Common myeloid progenitor, CD34-positive (primary cell): ENCODE data around the gene LAMA3.

Source experiments
- CTCF ChIA-PET: fragments of 350-600 bp; sonication (Branson Sonifier 250); formaldehyde crosslinking; loops from one replicate; lab custom pipeline; 2021; ENCODE audit warnings: antibody characterized with exemption; lab: Charles Lee
- POLR2A ChIA-PET: fragments of 350-600 bp; sonication (Branson Sonifier 250); formaldehyde crosslinking; loops from one replicate; lab custom pipeline; 2021; ENCODE audit warnings: antibody characterized with exemption; lab: Charles Lee
- DNase-seq, 3 donors: peaks; one replicate each; pipeline versions ENCODE4 v3.0.0 to v3.0.0-alpha.2; 2013
- H3K27ac ChIP-seq, 2 experiments: 1 replicate in 1 of 2; 2 replicates in 1 of 2; pipeline ENCODE4 v1.7.0; 2013; ENCODE audit warnings: inconsistent platforms in 2 of 2, low read length in 2 of 2, mild to moderate bottlenecking in 2 of 2, low read depth in 1 of 2, moderate library complexity in 1 of 2; ENCODE audit not compliant: severe bottlenecking in 2 of 2, insufficient read depth in 1 of 2, poor library complexity in 1 of 2
- H3K27me3 ChIP-seq, 5 experiments: replicated peaks in 2 of 5; 1 replicate in 3 of 5; 2 replicates in 2 of 5; pipeline versions ENCODE4 v1.6.1 to v1.7.0; 2013; ENCODE audit warnings: low read length in 4 of 5, mild to moderate bottlenecking in 2 of 5, moderate library complexity in 2 of 5, inconsistent platforms in 1 of 5; ENCODE audit not compliant: insufficient read depth in 5 of 5, control insufficient read depth in 4 of 5
- H3K36me3 ChIP-seq, 4 experiments: 1 replicate in 2 of 4; 2 replicates in 2 of 4; pipeline versions ENCODE4 v1.6.1 to v1.7.0; 2013; ENCODE audit warnings: low read length in 3 of 4, control low read depth in 1 of 4, mild to moderate bottlenecking in 1 of 4; ENCODE audit not compliant: control insufficient read depth in 4 of 4, insufficient read depth in 4 of 4
- H3K4me1 ChIP-seq, 4 experiments: 1 replicate in 3 of 4; 2 replicates in 1 of 4; pipeline versions ENCODE4 v1.6.1 to v1.7.1; 2013; ENCODE audit warnings: low read length in 3 of 4, mild to moderate bottlenecking in 3 of 4, control low read depth in 1 of 4, inconsistent platforms in 1 of 4, moderate library complexity in 1 of 4; ENCODE audit not compliant: control insufficient read depth in 4 of 4, insufficient read depth in 4 of 4; ENCODE audit errors: control extremely low read depth in 1 of 4
- H3K4me3 ChIP-seq, 7 experiments: 1 replicate in 4 of 7; 2 replicates in 3 of 7; pipeline versions ENCODE4 v1.5.1 to v1.7.0; 2013; ENCODE audit warnings: mild to moderate bottlenecking in 7 of 7, low read length in 6 of 7, moderate library complexity in 6 of 7, inconsistent platforms in 2 of 7, low read depth in 2 of 7, control low read depth in 1 of 7; ENCODE audit not compliant: insufficient read depth in 4 of 7, control insufficient read depth in 1 of 7; ENCODE audit errors: extremely low read depth in 1 of 7
- H3K9me3 ChIP-seq, 5 experiments: 1 replicate in 4 of 5; 2 replicates in 1 of 5; pipeline versions ENCODE4 v1.6.1 to v1.7.1; 2013; ENCODE audit warnings: low read length in 4 of 5, mild to moderate bottlenecking in 2 of 5, inconsistent platforms in 1 of 5, low read depth in 1 of 5, moderate library complexity in 1 of 5; ENCODE audit not compliant: control insufficient read depth in 4 of 5, insufficient read depth in 2 of 5; ENCODE audit errors: control extremely low read depth in 1 of 5
- WGBS: methylation state at CpG from one replicate; pipeline ENCODE4 v1.1.5; 2013; ENCODE audit not compliant: insufficient coverage; 5-methylcytosine and 5-hydroxymethylcytosine counted together

The LAMA3 gene

GRCh38 chr18:23832911-23833310 lies 143.7 kb downstream of the LAMA3 start:
- ChIA-PET POLR2A (no interaction called here), CTCF (interaction anchor here (1.4 kb wide), 1 partner anchor 21 kb away, joined by 4 read pairs; no protein-coding TSS in a partner anchor)
- Histone ChIP-seq H3K4me3 (no peak overlapping the region), H3K36me3 (no peaks in the 10 kb centered on the region), H3K27me3 (no peaks in the 10 kb centered on the region), H3K4me1 (peaks cover 0 to 22% (median 11%) of the 10 kb centered on the region in 4 experiments), H3K27ac (no peak overlapping the region), H3K9me3 (no peaks in the 10 kb centered on the region)
- DNase-seq: peak in 2 of 3 donors; percentile 45 to 72
- no CpG with 5 or more reads among the region's 3 CpGs for WGBS

- H3K27me3 ChIP-seq: no peaks in the 10 kb centered on the region
- WGBS: 90% methylated on average over 2 of the region's 6 CpGs
- no peak overlapping the region for H3K27ac ChIP-seq
- no peaks in the 10 kb centered on the region for H3K9me3 ChIP-seq
- H3K4me1 ChIP-seq: peaks cover 0 to 22% (median 12%) of the 10 kb centered on the region in 4 experiments
- ChIA-PET POLR2A (no interaction called here), CTCF (interaction anchor here (1.4 kb wide), 1 partner anchor 22 kb away, joined by 4 read pairs; no protein-coding TSS in a partner anchor)
- peak in 1 of 3 donors; percentile 33 for DNase-seq
- H3K4me3 ChIP-seq: no peak overlapping the region
- H3K36me3 ChIP-seq: no peaks in the 10 kb centered on the region
These were observed 144.5 kb downstream of the LAMA3 start for GRCh38 chr18:23833714-23834113.

GRCh38 chr18:23835091-23835490 lies 145.8 kb downstream of the LAMA3 start:
- Histone ChIP-seq H3K27ac (no peak overlapping the region), H3K36me3 (no peaks in the 10 kb centered on the region), H3K9me3 (no peaks in the 10 kb centered on the region), H3K4me3 (no peak overlapping the region), H3K4me1 (peaks cover 0 to 15% (median 7%) of the 10 kb centered on the region in 4 experiments), H3K27me3 (no peaks in the 10 kb centered on the region)
- ChIA-PET CTCF (interaction anchor here (1.1 kb wide), 1 partner anchor 9 kb away, joined by 3 read pairs; no protein-coding TSS in a partner anchor), POLR2A (no interaction called here)
- WGBS: 81% methylated on average over 2 of the region's 3 CpGs
- DNase-seq: no peak

- peak in 1 of 3 donors; percentile 33 for DNase-seq
- 52% methylated on average over 4 of the region's 4 CpGs for WGBS
- ChIA-PET POLR2A (no interaction called here), CTCF (no interaction called here)
- Histone ChIP-seq H3K4me3 (no peak overlapping the region), H3K27ac (no peak overlapping the region), H3K27me3 (no peaks in the 10 kb centered on the region), H3K9me3 (no peaks in the 10 kb centered on the region), H3K36me3 (no peaks in the 10 kb centered on the region), H3K4me1 (peaks cover 0 to 15% (median 7%) of the 10 kb centered on the region in 4 experiments)
These were observed 146.3 kb downstream of the LAMA3 start for GRCh38 chr18:23835506-23835905.

GRCh38 chr18:23837591-23837990 lies 148.3 kb downstream of the LAMA3 start:
- CTCF ChIA-PET: interaction anchor here (1.4 to 2.1 kb wide), 3 partner anchors 9 to 17 kb away, joined by 4 to 13 read pairs (median 6); no protein-coding TSS in a partner anchor
- Histone ChIP-seq H3K4me3 (no peak overlapping the region), H3K36me3 (no peaks in the 10 kb centered on the region), H3K4me1 (peaks cover 0 to 15% (median 7%) of the 10 kb centered on the region in 4 experiments), H3K9me3 (no peaks in the 10 kb centered on the region), H3K27ac (no peak overlapping the region), H3K27me3 (no peaks in the 10 kb centered on the region)
- POLR2A ChIA-PET: interaction anchor here (0.8 kb wide), 1 partner anchor 24 kb away, joined by 3 read pairs; no protein-coding TSS in a partner anchor
- DNase-seq: peak in 2 of 3 donors; percentile 33 to 46
- WGBS: 67% methylated on average over 1 of the region's 1 CpG

GRCh38 chr18:23838233-23838632 lies 149.0 kb downstream of the LAMA3 start:
- no peak overlapping the region for H3K27ac ChIP-seq
- no CpG with 5 or more reads among the region's 2 CpGs for WGBS
- ChIA-PET CTCF (interaction anchor here (1.4 to 2.1 kb wide), 3 partner anchors 9 to 16 kb away, joined by 4 to 13 read pairs (median 6); no protein-coding TSS in a partner anchor), POLR2A (interaction anchor here (0.5 to 0.8 kb wide), 2 partner anchors 23 to 63 kb away, joined by 3 read pairs; no protein-coding TSS in a partner anchor)
- H3K9me3 ChIP-seq: no peaks in the 10 kb centered on the region
- DNase-seq: no peak
- H3K36me3 ChIP-seq: no peaks in the 10 kb centered on the region
- no peaks in the 10 kb centered on the region for H3K27me3 ChIP-seq
- H3K4me3 ChIP-seq: no peak overlapping the region
- H3K4me1 ChIP-seq: peaks cover 0 to 15% (median 7%) of the 10 kb centered on the region in 4 experiments

GRCh38 chr18:23838801-23839366 lies 149.6 kb downstream of the LAMA3 start:
- DNase-seq: no peak
- ChIA-PET POLR2A (interaction anchor here (0.5 kb wide), 1 partner anchor 68 kb away, joined by 3 read pairs; no protein-coding TSS in a partner anchor), CTCF (interaction anchor here (1.1 to 2.1 kb wide), 4 partner anchors 10 to 24 kb away, joined by 4 to 13 read pairs (median 6); no protein-coding TSS in a partner anchor)
- H3K4me3 ChIP-seq: no peak overlapping the region
- H3K27ac ChIP-seq: no peak overlapping the region
- H3K4me1 ChIP-seq: peaks cover 0 to 15% (median 7%) of the 10 kb centered on the region in 4 experiments
- WGBS: 43% methylated on average over 2 of the region's 7 CpGs
- no peaks in the 10 kb centered on the region for H3K27me3 ChIP-seq
- H3K36me3 ChIP-seq: no peaks in the 10 kb centered on the region
- H3K9me3 ChIP-seq: no peaks in the 10 kb centered on the region
